Upper lobe of left lung (tissue), 4 donors: ENCODE results near the gene PYDC1.

Experiments
- CTCF ChIP-seq, 6 experiments: fragments of 450-650 bp in 4 of 6; fragments of 200-600 bp in 2 of 6; sonication (generic) in 2 of 6; IDR thresholded peaks; one replicate each; pipeline ENCODE4 v1.5.1; 2016 to 2019; ENCODE audit warnings: antibody characterized with exemption in 6 of 6
- EP300 ChIP-seq, 4 donors: sonication (generic); formaldehyde crosslinking; IDR thresholded peaks; one replicate each; pipeline ENCODE4 v1.5.1; 2017; ENCODE audit warnings: antibody characterized with exemption in 4 of 4, control low read depth in 2 of 4
- POLR2AphosphoS5 ChIP-seq, 2 donors: sonication (generic); formaldehyde crosslinking; IDR thresholded peaks; one replicate each; pipeline ENCODE4 v1.5.1; 2017; ENCODE audit warnings: antibody characterized with exemption in 2 of 2

GRCh38 chr16:31186176-31186575, 30.8 kb downstream of the PYDC1 start:
- TF ChIP-seq CTCF (IDR thresholded peaks at IDR 0.05) (no peak), EP300 (IDR thresholded peaks at IDR 0.05) (no peak), POLR2AphosphoS5 (IDR thresholded peaks at IDR 0.05) (no peak)
